ENCODE measurements around the gene AP1G2.

- TF ChIP-seq, protein P1, sequence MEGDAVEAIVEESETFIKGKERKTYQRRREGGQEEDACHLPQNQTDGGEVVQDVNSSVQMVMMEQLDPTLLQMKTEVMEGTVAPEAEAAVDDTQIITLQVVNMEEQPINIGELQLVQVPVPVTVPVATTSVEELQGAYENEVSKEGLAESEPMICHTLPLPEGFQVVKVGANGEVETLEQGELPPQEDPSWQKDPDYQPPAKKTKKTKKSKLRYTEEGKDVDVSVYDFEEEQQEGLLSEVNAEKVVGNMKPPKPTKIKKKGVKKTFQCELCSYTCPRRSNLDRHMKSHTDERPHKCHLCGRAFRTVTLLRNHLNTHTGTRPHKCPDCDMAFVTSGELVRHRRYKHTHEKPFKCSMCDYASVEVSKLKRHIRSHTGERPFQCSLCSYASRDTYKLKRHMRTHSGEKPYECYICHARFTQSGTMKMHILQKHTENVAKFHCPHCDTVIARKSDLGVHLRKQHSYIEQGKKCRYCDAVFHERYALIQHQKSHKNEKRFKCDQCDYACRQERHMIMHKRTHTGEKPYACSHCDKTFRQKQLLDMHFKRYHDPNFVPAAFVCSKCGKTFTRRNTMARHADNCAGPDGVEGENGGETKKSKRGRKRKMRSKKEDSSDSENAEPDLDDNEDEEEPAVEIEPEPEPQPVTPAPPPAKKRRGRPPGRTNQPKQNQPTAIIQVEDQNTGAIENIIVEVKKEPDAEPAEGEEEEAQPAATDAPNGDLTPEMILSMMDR (IDR thresholded peaks at IDR 0.05), result no peak
- no peak for TF ChIP-seq POLR2A (IDR thresholded peaks at IDR 0.05)
Observed at GRCh38 chr14:23557946-23558345, 9.6 kb downstream of the AP1G2 start.
